ENCODE results near the gene GLRX2. TPM values are rescaled to one million over a fixed set of nuclear protein-coding genes. Genes with fewer than 3 reads are reported as not detected.

Gene GLRX2
- total and polyA plus RNA-seq, 2 of the 8 experiments (the other 6 are each of a cell fraction or from before 2014, with no cell fraction given) = 4.8 to 13.5 TPM

DNA sequence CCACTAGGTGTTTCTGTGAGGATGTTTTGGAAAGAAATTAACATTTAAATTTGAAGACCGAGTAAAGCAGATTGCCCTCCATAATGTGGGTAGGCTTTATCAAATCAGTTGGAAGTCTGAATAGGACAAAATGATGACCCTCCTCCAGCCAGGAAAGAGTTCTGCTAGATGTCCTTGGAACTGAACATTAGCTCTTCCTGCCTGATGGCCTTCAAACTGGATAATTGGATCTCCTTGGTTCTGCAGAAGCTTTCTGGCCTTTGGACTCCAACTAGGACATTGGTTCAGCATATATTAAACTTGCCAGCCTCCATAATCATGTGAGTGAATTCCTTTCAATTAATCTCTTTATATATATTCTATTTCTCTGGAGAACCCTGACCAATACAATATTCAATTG is 4.4 kb upstream of the GLRX2 start (continued):
- TF ChIP-seq NANOG (IDR thresholded peaks at IDR 0.05; ENCODE audit: insufficient read depth, low read depth, low read length, poor library complexity, severe bottlenecking) = no peak
- TF ChIP-seq, protein P1, sequence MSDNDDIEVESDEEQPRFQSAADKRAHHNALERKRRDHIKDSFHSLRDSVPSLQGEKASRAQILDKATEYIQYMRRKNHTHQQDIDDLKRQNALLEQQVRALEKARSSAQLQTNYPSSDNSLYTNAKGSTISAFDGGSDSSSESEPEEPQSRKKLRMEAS (IDR thresholded peaks at IDR 0.05) = no peak
- TF ChIP-seq SP4 (IDR thresholded peaks at IDR 0.05; ENCODE audit: low read length) = no peak
- TF ChIP-seq HDAC2 (IDR thresholded peaks at IDR 0.05; ENCODE audit: borderline replicate concordance in 1 of 2, low read depth in 2 of 2, low read length in 2 of 2) = no peak
